Trophoblast cell (in vitro differentiated cells and primary cell): ENCODE results near the gene ANKRD28.
"Not testable (repeated sequence)": the region's sequence is repeated elsewhere in the genome, so short reads cannot be mapped to it uniquely, and the experiment has no call there.

Experiments
- DNase-seq, 2 donors: peaks; one replicate each; pipeline ENCODE4 v3.0.0-alpha.2; 2016
- H2AFZ ChIP-seq: 2 replicates; pipeline ENCODE4 v1.6.1; 2013; ENCODE audit warnings: low read length, moderate library complexity, mild to moderate bottlenecking; ENCODE audit not compliant: insufficient read depth, poor library complexity
- H2AK5ac ChIP-seq: 2 replicates; pipeline ENCODE4 v1.6.1; 2013; ENCODE audit warnings: mild to moderate bottlenecking, low read length
- H2BK120ac ChIP-seq: 2 replicates; pipeline ENCODE4 v1.6.1; 2013; ENCODE audit warnings: low read length, mild to moderate bottlenecking, moderate library complexity; ENCODE audit not compliant: insufficient read depth, poor library complexity
- H2BK12ac ChIP-seq: 2 replicates; pipeline ENCODE4 v1.6.1; 2013; ENCODE audit warnings: mild to moderate bottlenecking, low read length, moderate library complexity
- H2BK5ac ChIP-seq: 2 replicates; pipeline ENCODE4 v1.6.1; 2013; ENCODE audit warnings: low read length, low read depth, moderate library complexity, mild to moderate bottlenecking; ENCODE audit not compliant: poor library complexity
- H3K14ac ChIP-seq: 2 replicates; pipeline ENCODE4 v1.6.1; 2013; ENCODE audit warnings: mild to moderate bottlenecking, low read length
- H3K18ac ChIP-seq: 2 replicates; pipeline ENCODE4 v1.6.1; 2013; ENCODE audit warnings: mild to moderate bottlenecking, low read length
- H3K23ac ChIP-seq: 2 replicates; pipeline ENCODE4 v1.6.1; 2013; ENCODE audit warnings: low read length
- H3K27ac ChIP-seq: 2 replicates; pipeline ENCODE4 v1.5.1; 2013; ENCODE audit warnings: low read depth, mild to moderate bottlenecking, inconsistent platforms, low read length, moderate library complexity
- H3K27me3 ChIP-seq: 2 replicates; pipeline ENCODE4 v1.6.1; 2013; ENCODE audit warnings: inconsistent platforms, mild to moderate bottlenecking, low read length, moderate library complexity; ENCODE audit not compliant: insufficient read depth
- H3K36me3 ChIP-seq, 2 experiments: 1 replicate in 1 of 2; 2 replicates in 1 of 2; pipeline ENCODE4 v1.6.1; 2013; ENCODE audit warnings: low read length in 2 of 2, mild to moderate bottlenecking in 2 of 2, moderate library complexity in 1 of 2; ENCODE audit not compliant: insufficient read depth in 2 of 2, control insufficient read depth in 1 of 2
- H3K4ac ChIP-seq: 2 replicates; pipeline ENCODE4 v1.6.1; 2013; ENCODE audit warnings: low read depth, mild to moderate bottlenecking, low read length, moderate library complexity
- H3K4me1 ChIP-seq, 2 experiments: 1 replicate in 1 of 2; 2 replicates in 1 of 2; pipeline ENCODE4 v1.6.1; 2013; ENCODE audit warnings: low read length in 2 of 2, mild to moderate bottlenecking in 2 of 2, moderate library complexity in 1 of 2; ENCODE audit not compliant: insufficient read depth in 2 of 2, control insufficient read depth in 1 of 2
- H3K4me2 ChIP-seq: 2 replicates; pipeline ENCODE4 v1.6.1; 2013; ENCODE audit warnings: inconsistent platforms, mild to moderate bottlenecking, low read length, moderate library complexity
- H3K4me3 ChIP-seq: 2 replicates; pipeline ENCODE4 v1.5.1; 2013; ENCODE audit warnings: mild to moderate bottlenecking, low read depth, low read length, inconsistent platforms
- H3K79me1 ChIP-seq: one replicate; pipeline ENCODE4 v1.6.1; 2013; ENCODE audit warnings: low read length
- H3K79me2 ChIP-seq: 2 replicates; pipeline ENCODE4 v1.6.1; 2013; ENCODE audit warnings: low read length, mild to moderate bottlenecking; ENCODE audit not compliant: control insufficient read depth, insufficient read depth, poor library complexity
- H3K9ac ChIP-seq: 2 replicates; pipeline ENCODE4 v1.6.1; 2013; ENCODE audit warnings: mild to moderate bottlenecking, low read length
- H3K9me3 ChIP-seq: 2 replicates; pipeline ENCODE4 v1.6.1; 2013; ENCODE audit warnings: low read depth, mild to moderate bottlenecking, control low read depth, inconsistent platforms, low read length; ENCODE audit not compliant: insufficient read depth
- H4K12ac ChIP-seq: 2 replicates; pipeline ENCODE4 v1.6.1; 2013; ENCODE audit warnings: low read depth, mild to moderate bottlenecking, low read length, moderate library complexity
- H4K8ac ChIP-seq: 2 replicates; pipeline ENCODE4 v1.6.1; 2013; ENCODE audit warnings: low read depth, mild to moderate bottlenecking, low read length, moderate library complexity
- H4K91ac ChIP-seq: one replicate; pipeline ENCODE4 v1.6.1; 2013; ENCODE audit warnings: low read depth, mild to moderate bottlenecking, low read length, moderate library complexity
- WGBS: extraction: QIAGEN DNeasy Blood & Tissue Kit; methylation state at CpG from one replicate; pipeline ENCODE4 v1.1.7; 2013; ENCODE audit warnings: missing lambda C conversion rate; ENCODE audit not compliant: insufficient read length, insufficient coverage; ENCODE audit errors: extremely low coverage; 5-methylcytosine and 5-hydroxymethylcytosine counted together

Gene ANKRD28

GRCh38 chr3:15844889-15845288, 47.1 kb upstream of the ANKRD28 start:
- no peaks in the 10 kb centered on the region for H3K27me3 ChIP-seq
- no peaks in the 10 kb centered on the region for H3K4me1 ChIP-seq
- H3K9me3 ChIP-seq: no peaks in the 10 kb centered on the region
- H2BK12ac ChIP-seq: no peak overlapping the region
- H3K14ac ChIP-seq: no peak overlapping the region
- H2AFZ ChIP-seq: no peak overlapping the region
- no peak overlapping the region for H2BK5ac ChIP-seq
- H3K23ac ChIP-seq: no peak overlapping the region
- H4K8ac ChIP-seq: no peak overlapping the region
- no peaks in the 10 kb centered on the region for H3K36me3 ChIP-seq
- H3K79me1 ChIP-seq: no peaks in the 10 kb centered on the region
- no peak overlapping the region for H4K91ac ChIP-seq
- no peak overlapping the region for H3K18ac ChIP-seq
- no peak overlapping the region for H2BK120ac ChIP-seq
- H3K4ac ChIP-seq: no peak overlapping the region
- H3K4me2 ChIP-seq: no peak overlapping the region
- H4K12ac ChIP-seq: no peak overlapping the region
- no peak overlapping the region for H3K27ac ChIP-seq
- WGBS: no CpG with 5 or more reads among the region's 3 CpGs
- H3K4me3 ChIP-seq: no peak overlapping the region
- DNase-seq: no peak
- no peaks in the 10 kb centered on the region for H3K79me2 ChIP-seq
- H2AK5ac ChIP-seq: no peak overlapping the region
- no peak overlapping the region for H3K9ac ChIP-seq

GRCh38 chr3:15841091-15841973, 43.6 kb upstream of the ANKRD28 start:
- H2AFZ ChIP-seq, H3K27ac ChIP-seq, H4K12ac ChIP-seq, H2AK5ac ChIP-seq, H3K23ac ChIP-seq, H2BK5ac ChIP-seq, H3K14ac ChIP-seq, H3K4me1 ChIP-seq, H3K4me2 ChIP-seq, H4K91ac ChIP-seq, H3K18ac ChIP-seq, H2BK120ac ChIP-seq, H3K9ac ChIP-seq, H3K4me3 ChIP-seq, DNase-seq, H3K4ac ChIP-seq, H3K79me2 ChIP-seq, H2BK12ac ChIP-seq, H3K79me1 ChIP-seq, H3K9me3 ChIP-seq, H4K8ac ChIP-seq, H3K36me3 ChIP-seq, H3K27me3 ChIP-seq: not testable (repeated sequence)
- WGBS: no CpG with 5 or more reads among the region's 4 CpGs

- Histone ChIP-seq H3K27me3 (no peaks in the 10 kb centered on the region), H3K79me2 (no peaks in the 10 kb centered on the region), H2BK5ac (no peak overlapping the region), H3K23ac (no peak overlapping the region), H3K4me2 (no peak overlapping the region), H3K9ac (no peak overlapping the region), H3K18ac (no peak overlapping the region), H3K4ac (no peak overlapping the region), H3K4me3 (no peak overlapping the region), H4K8ac (no peak overlapping the region), H2BK12ac (no peak overlapping the region), H3K4me1 (no peaks in the 10 kb centered on the region), H2BK120ac (no peak overlapping the region), H3K79me1 (no peaks in the 10 kb centered on the region), H2AK5ac (no peak overlapping the region), H4K91ac (no peak overlapping the region), H2AFZ (no peak overlapping the region), H4K12ac (no peak overlapping the region), H3K14ac (no peak overlapping the region), H3K36me3 (no peaks in the 10 kb centered on the region), H3K9me3 (no peaks in the 10 kb centered on the region), H3K27ac (no peak overlapping the region)
- DNase-seq: no peak
- no CpG with 5 or more reads among the region's 2 CpGs for WGBS
These were observed 41.8 kb upstream of the ANKRD28 start for GRCh38 chr3:15839568-15839967.

GRCh38 chr3:15831927-15832326, 34.1 kb upstream of the ANKRD28 start:
- DNase-seq: no peak
- Histone ChIP-seq H3K9me3 (no peaks in the 10 kb centered on the region), H4K91ac (no peak overlapping the region), H3K27ac (no peak overlapping the region), H3K4me1 (no peaks in the 10 kb centered on the region), H3K9ac (no peak overlapping the region), H3K4me3 (no peak overlapping the region), H2AFZ (no peak overlapping the region), H4K12ac (no peak overlapping the region), H3K23ac (no peak overlapping the region), H3K79me1 (no peaks in the 10 kb centered on the region), H2BK120ac (no peak overlapping the region), H3K79me2 (no peaks in the 10 kb centered on the region), H3K36me3 (no peaks in the 10 kb centered on the region), H3K4me2 (no peak overlapping the region), H3K14ac (no peak overlapping the region), H3K18ac (no peak overlapping the region), H2AK5ac (no peak overlapping the region), H3K27me3 (no peaks in the 10 kb centered on the region), H3K4ac (no peak overlapping the region), H4K8ac (no peak overlapping the region), H2BK12ac (no peak overlapping the region), H2BK5ac (no peak overlapping the region)
- no CpG with 5 or more reads among the region's 1 CpG for WGBS
